Hematopoietic multipotent progenitor cell treated with erythropoietin and hydrocortisone succinate and interleukin-3 and kit ligand, for 8 days (in vitro differentiated cells): ENCODE measurements around the gene PARVG.

ENCODE experiments used
- DNase-seq: peaks from one replicate; pipeline ENCODE4 v3.0.0-alpha.2; 2015

Gene PARVG

DNA sequence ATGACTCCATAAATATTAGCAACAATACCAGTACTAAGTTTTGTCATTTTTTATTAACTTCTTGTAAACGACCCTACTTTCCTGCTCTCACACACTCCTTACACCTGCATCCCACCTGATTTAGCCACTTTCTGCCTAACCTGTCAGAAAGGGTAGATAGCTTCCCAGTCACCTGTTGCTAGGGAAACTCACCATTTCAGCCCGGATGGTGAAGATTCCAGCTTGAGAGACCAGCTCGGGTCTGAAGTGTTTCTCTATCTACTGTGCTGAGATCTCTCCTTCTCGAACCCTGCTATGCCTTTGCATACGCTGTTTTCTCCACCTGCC, at the start of gene PARVG:
Gene PARVG, plus strand, starts transcription at position 220 of the 327 bp plus-strand sequence. CDS start 2,405 bp downstream, outside the sequence.
- DNase-seq: no peak

DNA sequence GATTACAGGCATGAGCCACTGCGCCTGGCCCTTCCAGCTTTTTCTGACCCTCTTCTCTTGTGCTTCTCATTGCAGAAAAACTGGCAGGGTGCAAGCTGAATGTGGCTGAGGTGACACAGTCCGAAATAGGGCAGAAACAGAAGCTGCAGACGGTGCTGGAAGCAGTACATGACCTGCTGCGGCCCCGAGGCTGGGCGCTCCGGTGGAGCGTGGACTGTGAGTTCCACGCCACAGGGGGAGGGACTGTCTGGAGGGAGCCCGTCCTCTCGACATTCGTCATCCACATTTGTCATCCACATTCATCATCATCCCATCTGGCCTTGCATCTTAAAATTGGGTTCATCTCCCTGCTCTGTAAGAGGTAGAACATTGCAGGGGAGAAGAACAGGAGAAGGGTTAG, 49.3 kb upstream of the PARVG start:
- no peak for DNase-seq

GRCh38 chr22:44131989-44132685, 48.6 kb upstream of the PARVG start:
- no peak for DNase-seq

DNA sequence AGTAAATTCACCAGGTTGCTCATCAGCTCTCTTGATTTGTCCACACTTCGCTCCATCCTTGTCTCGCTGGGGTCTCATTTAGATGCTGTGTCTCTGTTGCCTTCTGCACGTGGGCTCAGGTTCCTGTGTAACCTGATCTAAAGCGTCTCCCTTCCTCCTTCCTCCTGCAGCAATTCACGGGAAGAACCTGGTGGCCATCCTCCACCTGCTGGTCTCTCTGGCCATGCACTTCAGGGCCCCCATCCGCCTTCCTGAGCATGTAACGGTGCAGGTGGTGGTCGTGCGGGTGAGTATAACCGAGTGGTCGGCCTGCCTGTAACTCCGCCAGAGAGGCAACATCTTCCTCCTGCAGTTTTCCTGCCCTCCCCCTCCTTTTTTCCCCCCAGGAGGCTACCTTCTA, 48.0 kb upstream of the PARVG start:
- no peak for DNase-seq

- no peak for DNase-seq
These were observed 47.6 kb upstream of the PARVG start for GRCh38 chr22:44133161-44133560.

DNA sequence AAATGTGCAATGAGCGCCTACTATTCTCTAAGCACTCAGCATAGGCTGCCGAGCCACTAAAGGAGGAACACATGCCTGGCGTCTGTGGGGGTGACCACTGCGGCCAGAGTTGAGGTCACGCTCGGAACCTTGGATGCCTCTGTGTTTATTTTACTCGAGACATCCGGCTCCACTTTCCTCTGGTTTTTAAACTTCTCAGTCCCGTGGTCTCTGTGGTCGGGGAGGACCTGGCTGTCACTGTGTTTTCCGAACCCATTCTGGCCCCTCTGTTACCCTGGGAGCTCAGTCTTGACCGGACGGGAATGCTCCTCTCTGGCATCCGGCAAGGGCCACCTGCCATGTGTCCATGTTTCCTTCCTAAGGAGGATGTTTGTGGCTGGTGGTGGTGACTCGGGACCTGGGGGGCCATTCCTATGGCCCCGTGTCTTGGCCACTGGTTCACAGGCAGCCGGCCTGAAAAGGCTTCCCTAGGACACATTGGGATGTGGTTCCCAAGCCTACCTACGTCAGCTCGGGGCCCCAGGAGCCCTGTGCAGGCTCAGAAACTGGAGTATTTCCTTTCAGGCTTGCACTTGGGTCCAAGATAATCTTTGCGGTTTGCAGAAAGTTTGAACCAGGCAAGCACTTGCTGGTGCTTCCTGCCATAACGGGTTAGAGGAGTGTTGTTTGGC, 46.7 kb upstream of the PARVG start:
- peak; percentile 37 for DNase-seq

DNA sequence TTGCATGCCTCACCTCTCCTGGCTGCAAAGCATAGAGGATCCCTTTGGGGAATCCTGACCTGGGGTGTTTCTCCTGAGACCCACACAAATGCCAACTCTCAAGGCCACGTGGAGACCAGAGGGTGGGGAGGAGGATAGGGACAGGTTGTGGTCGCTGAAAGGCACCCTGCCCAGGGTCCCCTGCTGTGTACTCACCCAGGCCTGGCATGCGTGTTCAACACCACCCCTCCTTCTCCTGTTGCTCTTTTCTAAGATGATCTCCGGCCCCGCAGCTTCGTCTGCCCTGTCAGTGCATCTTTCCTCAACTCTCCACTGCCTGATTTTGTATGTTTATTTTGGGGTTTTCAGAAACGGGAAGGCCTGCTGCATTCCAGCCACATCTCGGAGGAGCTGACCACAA, 44.6 kb upstream of the PARVG start:
- no peak for DNase-seq

- DNase-seq: no peak
These were observed 43.9 kb upstream of the PARVG start for GRCh38 chr22:44136786-44137185.

DNA sequence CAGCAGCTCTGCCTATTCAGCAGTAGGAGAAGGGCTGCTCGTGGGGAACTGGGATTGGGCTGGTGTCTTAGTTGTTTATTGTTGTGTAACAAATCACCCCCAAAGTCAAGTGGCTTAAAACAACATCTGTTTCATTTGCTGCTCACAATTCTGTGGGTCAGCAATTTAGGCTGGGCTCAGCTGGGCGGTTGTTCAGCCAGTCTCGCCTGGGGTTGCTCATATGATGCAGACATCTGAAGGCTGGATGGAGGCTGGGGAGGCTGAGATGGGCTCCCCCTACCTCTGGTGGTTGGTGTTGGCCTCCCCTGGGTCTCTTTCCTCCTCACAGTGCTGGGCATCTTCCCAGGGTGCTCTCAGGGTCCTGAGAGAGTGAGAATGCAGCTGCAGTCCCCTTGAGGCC, 43.3 kb upstream of the PARVG start:
- no peak for DNase-seq

- DNase-seq: no peak
These were observed 41.0 kb upstream of the PARVG start for GRCh38 chr22:44139773-44140172.

DNA sequence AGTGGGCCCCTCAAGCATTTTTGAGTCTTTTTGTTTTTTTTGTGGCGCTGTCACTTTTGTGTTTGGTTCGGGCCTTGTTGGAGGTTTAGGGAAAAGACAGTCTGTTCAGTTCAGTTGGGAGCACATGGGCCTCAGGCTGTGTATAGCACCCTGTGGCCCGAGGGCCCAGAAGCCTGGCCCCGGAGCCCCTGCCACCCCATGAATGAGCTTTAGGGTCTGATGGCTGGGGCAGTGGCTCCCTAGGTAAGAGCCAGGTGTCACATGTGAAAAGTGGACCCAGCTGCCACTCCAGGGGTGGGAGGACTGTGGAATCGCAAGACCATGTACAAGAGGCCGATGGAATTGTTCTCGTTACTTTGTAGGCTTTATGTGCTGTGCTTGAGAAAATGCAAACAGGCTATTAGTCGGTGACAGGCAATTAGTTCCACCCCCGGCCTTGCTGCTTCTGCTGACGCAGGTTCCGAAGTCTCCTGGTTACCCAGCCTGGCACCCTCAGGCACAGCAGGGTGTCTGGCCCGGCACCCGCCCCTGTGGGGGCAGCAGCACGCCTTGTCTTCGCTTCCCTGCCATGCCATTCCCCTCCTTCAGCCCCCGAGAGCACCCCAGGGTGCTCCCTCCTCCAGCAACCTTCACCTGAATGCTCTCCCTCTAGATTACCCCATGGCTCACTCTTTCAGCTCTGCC, 38.2 kb upstream of the PARVG start:
- no peak for DNase-seq

GRCh38 chr22:44143105-44143474, 37.6 kb upstream of the PARVG start:
- DNase-seq: no peak

- no peak for DNase-seq
These were observed 37.1 kb upstream of the PARVG start for GRCh38 chr22:44143579-44143978.

- DNase-seq: no peak
These were observed 36.6 kb upstream of the PARVG start for GRCh38 chr22:44144046-44144569.

GRCh38 chr22:44145544-44145943, 35.2 kb upstream of the PARVG start:
- DNase-seq: no peak

GRCh38 chr22:44146088-44146861, 34.5 kb upstream of the PARVG start:
- no peak for DNase-seq

DNA sequence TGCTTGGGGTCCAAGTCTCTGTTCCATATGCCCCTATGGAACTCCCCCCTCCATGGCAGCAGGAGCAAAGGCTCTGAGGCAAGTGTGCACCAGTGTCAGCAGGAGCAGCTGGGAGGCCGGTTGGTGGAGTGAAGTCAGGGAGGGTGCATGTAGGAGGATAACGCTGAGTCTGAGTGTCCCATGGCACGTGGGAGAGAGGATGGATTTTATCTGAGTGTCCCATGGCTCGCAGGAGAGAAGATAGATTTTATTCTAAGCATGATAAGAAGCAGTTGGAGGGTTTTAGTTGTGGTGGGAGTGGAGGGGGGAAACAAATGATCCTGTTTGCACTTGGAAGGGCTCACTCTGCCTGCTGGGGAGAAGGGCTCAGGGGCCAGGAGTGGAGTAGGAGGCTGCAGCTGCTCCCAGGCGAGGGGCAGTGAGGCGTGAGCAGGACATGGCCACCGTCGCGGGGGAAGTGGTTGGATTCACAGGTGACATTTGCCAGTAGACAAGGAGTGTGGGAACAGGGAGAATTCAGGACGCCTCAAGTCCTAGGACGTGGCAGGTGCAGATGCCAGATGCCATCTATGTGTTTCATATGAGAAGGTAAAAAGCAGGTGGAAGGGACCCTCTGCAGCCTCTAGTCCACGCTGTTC, 33.6 kb upstream of the PARVG start:
- no peak for DNase-seq

DNA sequence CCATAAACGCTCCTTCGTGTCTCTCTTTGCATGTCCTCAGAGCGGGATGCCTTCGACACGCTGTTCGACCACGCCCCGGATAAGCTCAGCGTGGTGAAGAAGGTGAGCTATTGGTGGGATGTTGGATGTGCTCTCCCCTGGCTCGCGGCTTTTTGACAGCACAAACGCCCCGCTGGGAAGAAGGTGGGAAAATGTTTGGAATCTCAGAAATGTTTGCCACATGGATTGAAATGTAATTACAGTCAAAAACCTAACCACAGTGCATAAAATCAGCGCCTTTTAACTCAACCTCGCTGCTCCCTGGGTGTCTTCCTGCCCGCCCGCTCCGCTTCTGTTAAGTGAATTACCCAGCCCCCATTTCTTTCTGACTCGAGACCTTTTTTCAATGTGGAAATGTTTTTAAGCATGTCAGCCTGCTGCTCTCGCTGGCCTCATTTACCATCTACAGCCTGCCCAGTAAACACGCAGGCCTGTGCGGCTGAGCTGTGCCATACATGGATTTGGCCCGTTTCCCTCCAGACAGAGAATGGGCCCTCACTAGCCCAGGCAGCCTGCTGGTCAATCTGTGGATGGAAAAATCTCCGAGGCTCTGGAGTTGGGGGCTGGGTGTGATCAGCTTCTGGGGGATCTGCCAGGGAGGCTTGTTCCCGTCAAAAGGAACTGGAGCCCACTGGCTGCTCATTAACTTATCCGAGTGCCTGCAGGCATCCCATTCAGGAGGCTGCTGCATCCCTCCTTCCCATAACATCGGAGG, 32.7 kb upstream of the PARVG start:
- DNase-seq: no peak

- DNase-seq: no peak
These were observed 29.0 kb upstream of the PARVG start for GRCh38 chr22:44151676-44152075.

- DNase-seq: no peak
These were observed 27.0 kb upstream of the PARVG start for GRCh38 chr22:44153710-44154109.

GRCh38 chr22:44154436-44154942, 26.2 kb upstream of the PARVG start:
- no peak for DNase-seq

- DNase-seq: no peak
These were observed 25.6 kb upstream of the PARVG start for GRCh38 chr22:44155115-44155514.
